ENCODE measurements around the gene CLC.
A peak's percentile ranks its signal among the peaks of the same experiment; 100 is the strongest.
"Not testable (repeated sequence)": the region's sequence is repeated elsewhere in the genome, so short reads cannot be mapped to it uniquely, and the experiment has no call there.

Gene CLC

GRCh38 chr19:39737891-39738290 lies at the start of gene CLC:
TSS of gene CLC (minus strand) at chr19:39738029. CDS start at chr19:39737952, 77 bp downstream.
- DNase-seq: no peak

- no peak for DNase-seq
Measured at GRCh38 chr19:39780894-39781293, 43.1 kb upstream of the CLC start.

GRCh38 chr19:39778763-39779162 lies 40.9 kb upstream of the CLC start, which contains the start of gene LEUTX:
TSS of gene LEUTX (plus strand) at chr19:39778854. CDS start at chr19:39778921, 67 bp downstream.
- no peak for DNase-seq

GRCh38 chr19:39768786-39769185 lies 31.0 kb upstream of the CLC start:
- no peak for DNase-seq

- no peak for DNase-seq
Measured at GRCh38 chr19:39768334-39768733, 30.5 kb upstream of the CLC start.

- peak in 1 of 2 experiments; percentile 23 for DNase-seq
Measured at GRCh38 chr19:39765091-39766076, 27.6 kb upstream of the CLC start.

- DNase-seq: not testable (repeated sequence)
Measured at GRCh38 chr19:39761851-39762250, 24.0 kb upstream of the CLC start.

- DNase-seq: no peak
Measured at GRCh38 chr19:39759457-39760184, 21.8 kb upstream of the CLC start.

GRCh38 chr19:39754971-39755370 lies 17.1 kb upstream of the CLC start:
- DNase-seq: no peak

- no peak for DNase-seq
Measured at GRCh38 chr19:39754544-39754943, 16.7 kb upstream of the CLC start.

GRCh38 chr19:39752795-39753194 lies 15.0 kb upstream of the CLC start:
- no peak for DNase-seq

GRCh38 chr19:39752390-39752789 lies 14.6 kb upstream of the CLC start:
- DNase-seq: no peak

GRCh38 chr19:39749981-39750380 lies 12.2 kb upstream of the CLC start:
- DNase-seq: no peak

GRCh38 chr19:39746836-39747529 lies 9.2 kb upstream of the CLC start:
- no peak for DNase-seq

- DNase-seq: no peak
Measured at GRCh38 chr19:39745643-39746042, 7.8 kb upstream of the CLC start.

GRCh38 chr19:39740395-39740794 lies 2.6 kb upstream of the CLC start:
- no peak for DNase-seq

GRCh38 chr19:39738814-39739213 lies 985 bp upstream of the CLC start:
- DNase-seq: no peak

- no peak for DNase-seq
Measured at GRCh38 chr19:39737351-39737750, 478 bp downstream of the CLC start.

- DNase-seq: no peak
Measured at GRCh38 chr19:39736088-39736487, 1.7 kb downstream of the CLC start.

- no peak for DNase-seq
Measured at GRCh38 chr19:39735688-39736087, 2.1 kb downstream of the CLC start.

GRCh38 chr19:39733841-39734240 lies 4.0 kb downstream of the CLC start:
- no peak for DNase-seq

- no peak for DNase-seq
Measured at GRCh38 chr19:39731685-39732084, 6.1 kb downstream of the CLC start.

- DNase-seq: no peak
Measured at GRCh38 chr19:39729594-39729993, 8.2 kb downstream of the CLC start.
